ENCODE results near the gene NFE2L3. TPM values are rescaled to one million over a fixed set of nuclear protein-coding genes. Genes with fewer than 3 reads are reported as not detected.
"Not testable (repeated sequence)": the region's sequence is repeated elsewhere in the genome, so short reads cannot be mapped to it uniquely, and the experiment has no call there.

The NFE2L3 gene
- total RNA-seq, 1 donor from 2014 or later, result 6.3 TPM

- DNase-seq (ENCODE audit: low spot score), result no peak
These were observed 34.6 kb downstream of the NFE2L3 start for GRCh38 chr7:26186364-26187311.

GRCh38 chr7:26187380-26188205, 35.6 kb downstream of the NFE2L3 start:
- DNase-seq (ENCODE audit: low spot score), result no peak

- no peak for DNase-seq (ENCODE audit: low spot score)
These were observed 36.4 kb downstream of the NFE2L3 start for GRCh38 chr7:26188206-26188956.

- DNase-seq (ENCODE audit: low spot score), result no peak
These were observed 37.1 kb downstream of the NFE2L3 start for GRCh38 chr7:26188957-26189541.

- no peak for DNase-seq (ENCODE audit: low spot score)
These were observed 37.7 kb downstream of the NFE2L3 start for GRCh38 chr7:26189697-26190096.

GRCh38 chr7:26190417-26190869, 38.4 kb downstream of the NFE2L3 start:
- no peak for DNase-seq (ENCODE audit: low spot score)

GRCh38 chr7:26191233-26191973, 39.4 kb downstream of the NFE2L3 start:
- no peak for DNase-seq (ENCODE audit: low spot score)

GRCh38 chr7:26191974-26192479, 40.0 kb downstream of the NFE2L3 start:
- no peak for DNase-seq (ENCODE audit: low spot score)

GRCh38 chr7:26192485-26193087, 40.6 kb downstream of the NFE2L3 start:
- no peak for DNase-seq (ENCODE audit: low spot score)

- no peak for DNase-seq (ENCODE audit: low spot score)
These were observed 41.6 kb downstream of the NFE2L3 start for GRCh38 chr7:26193432-26194207.

- not testable (repeated sequence) for DNase-seq (ENCODE audit: low spot score)
These were observed 42.8 kb downstream of the NFE2L3 start for GRCh38 chr7:26194764-26195163.

- DNase-seq (ENCODE audit: low spot score), result no peak
These were observed 43.2 kb downstream of the NFE2L3 start for GRCh38 chr7:26195182-26195581.

GRCh38 chr7:26195867-26196657, 44.1 kb downstream of the NFE2L3 start:
- DNase-seq (ENCODE audit: low spot score), result no peak

GRCh38 chr7:26197153-26198115, 45.4 kb downstream of the NFE2L3 start:
- DNase-seq (ENCODE audit: low spot score), result no peak

GRCh38 chr7:26198133-26198780, 46.3 kb downstream of the NFE2L3 start:
- DNase-seq (ENCODE audit: low spot score), result no peak

GRCh38 chr7:26198781-26199169, 46.8 kb downstream of the NFE2L3 start:
- DNase-seq (ENCODE audit: low spot score), result no peak

All from ureter (tissue), 1 donor.